ENCODE results near the gene CD200.

GRCh38 chr3:112405845-112406244 is 72.9 kb downstream of the CD200 start:
- TF ChIP-seq POLR2A (IDR thresholded peaks at IDR 0.05) (no peak), CTCF (IDR thresholded peaks at IDR 0.05) (no peak)

Data from Peyer's patch (tissue), 4 donors.